OCI-LY7 (cell line): ENCODE measurements around the gene SERPINE1. TPM values are rescaled to one million over a fixed set of nuclear protein-coding genes. Genes with fewer than 3 reads are reported as not detected.

Experiments
- BruUV-seq: library from RNA; stranded (reverse); fragments of 400-500 nt; replicated peaks from 2 replicates; lab custom pipeline; 2021; lab: Mats Ljungman, UMichigan
- CTCF ChIA-PET: fragments of 300-600 bp; sonication (Branson Sonifier 250); formaldehyde crosslinking; loops from one replicate; lab custom pipeline; 2022; ENCODE audit warnings: antibody characterized with exemption; ENCODE audit not compliant: unreplicated experiment; lab: Charles Lee
- POLR2A ChIA-PET: fragments of 300-600 bp; sonication (Branson Sonifier 250); formaldehyde crosslinking; loops from one replicate; lab custom pipeline; 2022; ENCODE audit warnings: antibody characterized with exemption; lab: Charles Lee
- DNase-seq: peaks from one replicate; pipeline ENCODE4 v3.0.0-alpha.2; 2015; ENCODE audit warnings: low spot score
- H2AFZ ChIP-seq: fragments of 200-600 bp; sonication (generic), shearing (Covaris generic); 2 replicates; pipeline ENCODE4 v1.6.1; 2014; ENCODE audit warnings: mild to moderate bottlenecking, antibody characterized with exemption, low read length, moderate library complexity
- H3K27ac ChIP-seq: fragments of 200-600 bp; sonication (generic); 2 replicates; pipeline ENCODE4 v1.5.1; 2014; ENCODE audit warnings: mixed run types, low read depth, mild to moderate bottlenecking, moderate library complexity, low read length, inconsistent platforms; ENCODE audit not compliant: poor library complexity, severe bottlenecking
- H3K36me3 ChIP-seq: fragments of 200-600 bp; sonication (generic); 2 replicates; pipeline ENCODE4 v1.6.1; 2014; ENCODE audit warnings: mild to moderate bottlenecking, antibody characterized with exemption, low read length, moderate library complexity, mixed read lengths; ENCODE audit not compliant: insufficient read depth
- H3K4me1 ChIP-seq: fragments of 200-600 bp; sonication (generic); 2 replicates; pipeline ENCODE4 v1.5.1; 2014; ENCODE audit warnings: mild to moderate bottlenecking, low read length; ENCODE audit not compliant: insufficient read depth, poor library complexity, severe bottlenecking
- H3K4me2 ChIP-seq: fragments of 200-600 bp; sonication (generic); 2 replicates; pipeline ENCODE4 v1.6.1; 2014; ENCODE audit warnings: mild to moderate bottlenecking, low read length
- H3K4me3 ChIP-seq: fragments of 200-600 bp; sonication (generic); 2 replicates; pipeline ENCODE4 v1.5.1; 2014; ENCODE audit warnings: mild to moderate bottlenecking, low read depth, low read length; ENCODE audit not compliant: poor library complexity, severe bottlenecking
- H3K79me2 ChIP-seq: fragments of 200-600 bp; sonication (generic); 2 replicates; pipeline ENCODE4 v1.6.1; 2016; ENCODE audit warnings: low read depth, mild to moderate bottlenecking, low read length, moderate library complexity, mixed read lengths; ENCODE audit not compliant: insufficient read depth
- H3K9me2 ChIP-seq: fragments of 200-600 bp; sonication (generic); 2 replicates; pipeline ENCODE4 v1.6.1; 2016; ENCODE audit warnings: mild to moderate bottlenecking, low read length, mixed read lengths; ENCODE audit not compliant: insufficient read depth
- H3K9me3 ChIP-seq: fragments of 200-600 bp; sonication (generic); 2 replicates; pipeline ENCODE4 v1.6.1; 2014; ENCODE audit warnings: mild to moderate bottlenecking, mixed run types, low read length, mixed read lengths
- H4K20me1 ChIP-seq: fragments of 200-600 bp; sonication (generic); 2 replicates; pipeline ENCODE4 v1.6.1; 2014; ENCODE audit warnings: mild to moderate bottlenecking, antibody characterized with exemption, low read length, moderate library complexity, mixed read lengths; ENCODE audit not compliant: insufficient read depth
- CTCF ChIP-seq: fragments of 200-600 bp; sonication (generic); conservative IDR thresholded peaks from 2 replicates; pipeline ENCODE4 v1.5.1; 2014; ENCODE audit warnings: mild to moderate bottlenecking, antibody characterized with exemption, low read length, moderate library complexity, mixed read lengths
- EZH2phosphoT487 ChIP-seq: fragments of 200-600 bp; sonication (generic); IDR thresholded peaks from 2 replicates; pipeline ENCODE4 v1.6.1; 2018; ENCODE audit warnings: low read depth, borderline replicate concordance, mild to moderate bottlenecking, mixed run types, antibody characterized with exemption, low read length, moderate library complexity, mixed read lengths
- intact Hi-C: fragments of 100-400 bp; cut with micrococcal nuclease; formaldehyde crosslinking; loops from one replicate; pipeline ENCODE4 v1.10.0; 2022; ENCODE audit not compliant: unreplicated experiment
- total RNA-seq, 2 experiments: library from RNA; depleted of rRNA in 1 of 2; stranded (reverse); fragments of >200 nt in 1 of 2; shearing (Covaris generic) in 1 of 2; gene quantifications; 2 replicates each; pipeline ENCODE4 v1.2.3, GENCODE V29; 2014 to 2022

The SERPINE1 gene
- total RNA-seq, 2 experiments from 2014 or later, result 0.42 TPM; not detected in 1

GRCh38 chr7:101122933-101123702 lies 3.8 kb upstream of the SERPINE1 start:
- ChIA-PET POLR2A (interaction anchor here (1.1 kb wide), 1 partner anchor 12 kb away, joined by 3 read pairs; no protein-coding TSS in a partner anchor), CTCF (interaction anchor here (1.0 kb wide), 1 partner anchor 21 kb away, joined by 4 read pairs; no protein-coding TSS in a partner anchor)
- H3K9me3 ChIP-seq, result no peaks in the 10 kb centered on the region
- BruUV-seq, result no TSS peak
- no peaks in the 10 kb centered on the region for H3K79me2 ChIP-seq
- no peaks in the 10 kb centered on the region for H3K36me3 ChIP-seq
- no peaks in the 10 kb centered on the region for H4K20me1 ChIP-seq
- no peaks in the 10 kb centered on the region for H3K9me2 ChIP-seq
- peaks cover 23% of the 10 kb centered on the region for H3K4me1 ChIP-seq
- no peak overlapping the region for H3K4me2 ChIP-seq
- TF ChIP-seq CTCF (no peak), EZH2phosphoT487 (no peak)
- no peak overlapping the region for H3K27ac ChIP-seq
- intact Hi-C loops, result no loop called here
- H2AFZ ChIP-seq, result no peak overlapping the region
- DNase-seq, result no peak
- H3K4me3 ChIP-seq, result no peak overlapping the region

- no TSS peak for BruUV-seq
- CTCF ChIA-PET, result no interaction called here
- Histone ChIP-seq H3K36me3 (no peaks in the 10 kb centered on the region), H3K4me3 (no peak overlapping the region), H3K27ac (no peak overlapping the region), H3K4me1 (peaks cover 23% of the 10 kb centered on the region), H3K9me2 (no peaks in the 10 kb centered on the region), H4K20me1 (no peaks in the 10 kb centered on the region), H3K9me3 (no peaks in the 10 kb centered on the region), H3K4me2 (no peak overlapping the region), H3K79me2 (no peaks in the 10 kb centered on the region), H2AFZ (no peak overlapping the region)
- POLR2A ChIA-PET, result no interaction called here
- no peak for TF ChIP-seq CTCF
- no peak for TF ChIP-seq EZH2phosphoT487
- intact Hi-C loops, result no loop called here
- DNase-seq, result no peak
Observed at GRCh38 chr7:101123703-101124068, 3.2 kb upstream of the SERPINE1 start.
